Memory B cell (primary cell): Measurements from ENCODE around the gene VMP1.
"Not testable (repeated sequence)": the region's sequence is repeated elsewhere in the genome, so short reads cannot be mapped to it uniquely, and the experiment has no call there.

Source experiments
- ATAC-seq: fragments of 150-1000 bp; cut with Tn5 transposase; 2 replicates; pipeline ENCODE4 v1.10.0; 2021; ENCODE audit warnings: low read depth, mild to moderate bottlenecking, moderate library complexity
- DNase-seq, 2 donors: peaks; one replicate each; pipeline ENCODE4 v3.0.0; 2022; ENCODE audit warnings: low spot score in 2 of 2
- H3K27ac Mint-ChIP-seq: one replicate; pipeline ENCODE4 v1.8.0; 2022; ENCODE audit warnings: mild to moderate bottlenecking, moderate library complexity, mixed read lengths
- H3K27me3 Mint-ChIP-seq: one replicate; pipeline ENCODE4 v1.8.0; 2022; ENCODE audit warnings: mixed read lengths
- H3K36me3 Mint-ChIP-seq: one replicate; pipeline ENCODE4 v1.8.0; 2022; ENCODE audit warnings: mild to moderate bottlenecking, mixed read lengths
- H3K4me1 Mint-ChIP-seq: one replicate; pipeline ENCODE4 v1.8.0; 2022; ENCODE audit warnings: mixed read lengths
- H3K4me3 Mint-ChIP-seq: one replicate; pipeline ENCODE4 v1.8.0; 2022; ENCODE audit warnings: mild to moderate bottlenecking, moderate library complexity, mixed read lengths
- H3K9me3 Mint-ChIP-seq: one replicate; pipeline ENCODE4 v1.8.0; 2022; ENCODE audit warnings: mixed read lengths

The VMP1 gene

GRCh38 chr17:59829217-59830006, 122.0 kb downstream of the VMP1 start:
- H3K27ac Mint-ChIP-seq = peak overlapping the region; percentile 75
- peaks cover 3% of the 10 kb centered on the region for H3K36me3 Mint-ChIP-seq
- ATAC-seq (peak; percentile 94), DNase-seq (peak in 1 of 2 donors; percentile 55)
- H3K4me3 Mint-ChIP-seq = peak overlapping the region; percentile 71
- no peaks in the 10 kb centered on the region for H3K27me3 Mint-ChIP-seq
- H3K4me1 Mint-ChIP-seq = peaks cover 53% of the 10 kb centered on the region
- H3K9me3 Mint-ChIP-seq = no peaks in the 10 kb centered on the region

- Mint-ChIP-seq H3K27ac (peak overlapping the region; percentile 75), H3K27me3 (no peaks in the 10 kb centered on the region), H3K9me3 (no peaks in the 10 kb centered on the region), H3K4me1 (peaks cover 53% of the 10 kb centered on the region), H3K4me3 (no peak overlapping the region), H3K36me3 (peaks cover 3% of the 10 kb centered on the region)
- ATAC-seq (no peak), DNase-seq (no peak)
These were observed 122.7 kb downstream of the VMP1 start for GRCh38 chr17:59830007-59830630.

- DNase-seq (no peak), ATAC-seq (no peak)
- Mint-ChIP-seq H3K27ac (no peak overlapping the region), H3K9me3 (no peaks in the 10 kb centered on the region), H3K36me3 (peaks cover 3% of the 10 kb centered on the region), H3K4me3 (no peak overlapping the region), H3K4me1 (peaks cover 46% of the 10 kb centered on the region), H3K27me3 (no peaks in the 10 kb centered on the region)
These were observed 123.5 kb downstream of the VMP1 start for GRCh38 chr17:59830846-59831486.

GRCh38 chr17:59832883-59833379, 125.5 kb downstream of the VMP1 start:
- Mint-ChIP-seq H3K4me3 (no peak overlapping the region), H3K36me3 (peaks cover 2% of the 10 kb centered on the region), H3K27ac (peak overlapping the region; percentile 56), H3K27me3 (no peaks in the 10 kb centered on the region), H3K4me1 (peaks cover 35% of the 10 kb centered on the region), H3K9me3 (no peaks in the 10 kb centered on the region)
- DNase-seq (no peak), ATAC-seq (no peak)

DNA sequence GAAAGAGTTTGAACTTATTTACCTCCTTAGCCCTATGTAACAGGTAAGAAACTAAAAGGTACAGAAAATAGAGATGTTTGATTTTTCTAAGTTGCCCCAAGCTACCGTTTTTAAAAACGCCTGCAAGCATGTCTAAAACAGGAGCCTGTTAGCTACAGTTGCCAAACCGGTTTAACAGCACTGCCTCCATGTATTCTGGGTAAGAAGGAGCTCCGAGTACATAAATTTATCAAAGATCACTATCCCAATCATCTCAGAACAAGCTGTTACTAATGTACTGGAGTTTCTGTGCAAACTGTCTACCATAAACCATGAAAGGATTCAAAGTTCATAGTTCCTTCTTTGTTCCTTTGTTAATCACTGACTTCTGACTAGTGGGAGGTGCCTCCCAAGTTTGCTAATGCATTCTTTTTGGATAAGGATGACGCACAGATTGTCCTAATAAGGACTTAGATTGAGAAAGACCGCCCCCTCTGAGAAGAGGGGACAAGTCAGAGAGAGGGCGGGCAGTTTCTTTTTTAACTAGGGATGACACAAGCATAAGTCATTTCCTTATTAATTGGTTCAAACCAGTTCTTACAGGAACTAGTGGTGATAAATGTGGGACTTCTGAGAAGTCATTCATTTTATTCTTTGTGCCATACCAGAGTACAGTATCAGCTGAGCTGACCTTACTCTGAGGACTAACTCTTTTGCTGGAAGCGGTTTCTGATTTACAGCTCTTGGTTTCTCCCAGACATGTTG, 130.0 kb downstream of the VMP1 start:
- H3K4me3 Mint-ChIP-seq = peak overlapping the region; percentile 92
- H3K27ac Mint-ChIP-seq = peak overlapping the region; percentile 96
- ATAC-seq = peak; percentile 88
- H3K36me3 Mint-ChIP-seq = peaks cover 2% of the 10 kb centered on the region
- H3K9me3 Mint-ChIP-seq = no peaks in the 10 kb centered on the region
- H3K4me1 Mint-ChIP-seq = peaks cover 41% of the 10 kb centered on the region
- H3K27me3 Mint-ChIP-seq = no peaks in the 10 kb centered on the region
- peak in 1 of 2 donors; percentile 63 for DNase-seq

- ATAC-seq (peak; percentile 6), DNase-seq (no peak)
- peaks cover 2% of the 10 kb centered on the region for H3K36me3 Mint-ChIP-seq
- no peaks in the 10 kb centered on the region for H3K27me3 Mint-ChIP-seq
- H3K4me3 Mint-ChIP-seq = peak overlapping the region; percentile 92
- H3K4me1 Mint-ChIP-seq = peaks cover 39% of the 10 kb centered on the region
- no peaks in the 10 kb centered on the region for H3K9me3 Mint-ChIP-seq
- H3K27ac Mint-ChIP-seq = peak overlapping the region; percentile 96
These were observed 130.8 kb downstream of the VMP1 start for GRCh38 chr17:59838052-59838916.

- ATAC-seq (no peak), DNase-seq (no peak)
- Mint-ChIP-seq H3K9me3 (no peaks in the 10 kb centered on the region), H3K4me3 (peak overlapping the region; percentile 92), H3K4me1 (peaks cover 40% of the 10 kb centered on the region), H3K36me3 (peaks cover 2% of the 10 kb centered on the region), H3K27ac (peak overlapping the region; percentile 96), H3K27me3 (no peaks in the 10 kb centered on the region)
These were observed 132.3 kb downstream of the VMP1 start for GRCh38 chr17:59839651-59840328.

DNA sequence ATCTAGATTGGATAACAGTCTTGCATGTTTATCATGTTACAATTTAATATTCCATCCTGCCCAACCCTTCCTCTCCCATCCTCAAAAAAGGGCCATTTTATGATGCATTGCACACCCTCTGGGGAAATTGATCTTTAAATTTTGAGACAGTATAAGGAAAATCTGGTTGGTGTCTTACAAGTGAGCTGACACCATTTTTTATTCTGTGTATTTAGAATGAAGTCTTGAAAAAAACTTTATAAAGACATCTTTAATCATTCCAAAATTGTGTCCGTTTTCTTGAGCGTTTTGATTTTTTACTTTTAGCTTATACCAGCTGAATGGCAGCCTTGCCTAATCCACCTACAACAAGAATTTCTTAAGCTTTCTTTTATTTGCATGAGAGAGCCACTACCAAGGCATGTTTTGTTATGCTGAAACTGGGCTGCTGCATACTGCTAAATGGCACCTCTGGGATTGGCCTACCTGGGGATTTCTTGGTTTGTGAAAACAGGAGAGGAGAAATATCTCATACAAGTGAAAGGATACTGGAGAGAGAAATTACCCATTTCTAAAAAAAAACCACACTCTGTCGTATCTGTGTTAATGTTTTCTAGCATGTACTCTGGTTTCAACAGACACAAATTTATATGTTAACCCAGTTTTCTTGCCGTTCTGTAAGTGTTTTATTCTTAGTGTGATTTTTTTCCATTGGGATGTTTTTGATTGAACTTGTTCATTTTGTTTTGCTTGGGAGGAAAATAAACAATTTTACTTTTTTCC, 133.1 kb downstream of the VMP1 start:
- no peaks in the 10 kb centered on the region for H3K9me3 Mint-ChIP-seq
- H3K27me3 Mint-ChIP-seq = no peaks in the 10 kb centered on the region
- DNase-seq = no peak
- ATAC-seq = no peak
- H3K27ac Mint-ChIP-seq = peak overlapping the region; percentile 96
- H3K4me1 Mint-ChIP-seq = peaks cover 45% of the 10 kb centered on the region
- H3K36me3 Mint-ChIP-seq = peaks cover 2% of the 10 kb centered on the region
- H3K4me3 Mint-ChIP-seq = peak overlapping the region; percentile 80

- not testable (repeated sequence) for ATAC-seq, DNase-seq, H3K9me3 Mint-ChIP-seq, H3K27me3 Mint-ChIP-seq, H3K36me3 Mint-ChIP-seq
- H3K4me1 Mint-ChIP-seq = peaks cover 51% of the 10 kb centered on the region
- H3K27ac Mint-ChIP-seq = peak overlapping the region; percentile 96
- peak overlapping the region; percentile 80 for H3K4me3 Mint-ChIP-seq
These were observed 133.8 kb downstream of the VMP1 start for GRCh38 chr17:59841091-59841881.

- H3K9me3 Mint-ChIP-seq, DNase-seq, H3K27me3 Mint-ChIP-seq, ATAC-seq, H3K36me3 Mint-ChIP-seq: not testable (repeated sequence)
- Mint-ChIP-seq H3K4me3 (peak overlapping the region; percentile 77), H3K4me1 (peaks cover 57% of the 10 kb centered on the region), H3K27ac (peak overlapping the region; percentile 96)
These were observed 134.4 kb downstream of the VMP1 start for GRCh38 chr17:59841882-59842263.

DNA sequence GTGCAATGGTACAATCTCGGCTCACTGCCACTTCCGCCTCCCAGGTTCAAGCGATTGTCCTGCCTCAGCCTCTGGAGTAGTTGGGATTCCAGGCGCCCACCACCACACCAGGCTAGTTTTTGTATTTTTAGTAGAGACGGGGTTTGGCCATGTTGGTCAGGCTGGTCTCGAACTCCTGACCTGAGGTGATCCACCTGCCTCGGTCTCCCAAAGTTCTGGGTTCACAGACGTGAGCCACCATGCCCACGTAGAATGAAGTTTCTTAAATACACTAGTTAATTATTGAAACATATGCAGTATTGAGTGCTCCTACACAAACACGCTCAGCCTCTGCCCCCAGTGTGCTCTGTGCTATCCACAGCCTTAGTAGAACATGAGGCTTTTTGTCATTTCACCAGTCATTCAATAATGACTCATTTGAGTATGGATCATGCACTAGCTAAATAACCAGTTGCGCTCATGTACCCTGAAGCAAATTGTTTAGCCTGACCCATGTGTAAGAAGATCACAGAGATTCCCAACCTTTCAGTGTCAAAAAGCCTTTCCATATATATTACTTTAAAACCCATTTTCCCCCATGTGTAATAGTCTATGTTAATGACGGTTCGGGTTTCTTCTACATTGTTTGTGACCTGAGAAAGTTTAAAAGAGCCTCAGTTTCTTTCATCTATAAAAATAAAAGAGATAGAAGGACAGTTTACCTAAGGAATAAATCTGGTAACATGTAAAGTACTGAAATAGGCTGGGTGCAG, 135.6 kb downstream of the VMP1 start:
- no peaks in the 10 kb centered on the region for H3K9me3 Mint-ChIP-seq
- ATAC-seq (no peak), DNase-seq (no peak)
- H3K27ac Mint-ChIP-seq = peak overlapping the region; percentile 96
- H3K4me3 Mint-ChIP-seq = peak overlapping the region; percentile 77
- H3K36me3 Mint-ChIP-seq = peaks cover 2% of the 10 kb centered on the region
- H3K27me3 Mint-ChIP-seq = no peaks in the 10 kb centered on the region
- H3K4me1 Mint-ChIP-seq = peaks cover 59% of the 10 kb centered on the region
